Activated CD4-positive, alpha-beta T cell treated with anti-CD3 and anti-CD28 coated beads, Interleukin-2, amount 50 U/mL, for 48 hours (primary cell): ENCODE results near the gene PPARA.

ENCODE experiments used
- DNase-seq, 2 experiments: peaks; one replicate each; pipeline ENCODE4 v3.0.0-alpha.2; 2020

PPARA gene

DNA sequence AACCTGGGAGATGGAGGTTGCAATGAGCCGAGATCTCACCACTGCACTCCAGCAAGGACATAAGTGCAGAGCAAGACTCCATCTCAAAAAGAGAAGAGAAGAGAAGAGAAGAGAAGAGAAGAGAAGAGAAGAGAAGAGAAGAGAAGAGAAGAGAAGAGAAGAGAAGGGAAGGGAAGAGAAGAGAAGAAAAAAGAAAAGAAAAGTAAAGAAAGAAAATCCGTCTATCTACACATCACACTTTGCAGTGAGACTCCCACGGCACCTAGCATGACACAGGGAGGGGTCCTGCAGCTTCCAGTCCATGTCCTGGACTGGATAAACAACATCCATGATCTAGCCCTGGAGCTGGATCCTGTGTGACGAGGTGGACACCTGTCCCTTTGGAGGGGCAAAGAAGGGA, 4.0 kb upstream of the PPARA start:
- no peak for DNase-seq

DNA sequence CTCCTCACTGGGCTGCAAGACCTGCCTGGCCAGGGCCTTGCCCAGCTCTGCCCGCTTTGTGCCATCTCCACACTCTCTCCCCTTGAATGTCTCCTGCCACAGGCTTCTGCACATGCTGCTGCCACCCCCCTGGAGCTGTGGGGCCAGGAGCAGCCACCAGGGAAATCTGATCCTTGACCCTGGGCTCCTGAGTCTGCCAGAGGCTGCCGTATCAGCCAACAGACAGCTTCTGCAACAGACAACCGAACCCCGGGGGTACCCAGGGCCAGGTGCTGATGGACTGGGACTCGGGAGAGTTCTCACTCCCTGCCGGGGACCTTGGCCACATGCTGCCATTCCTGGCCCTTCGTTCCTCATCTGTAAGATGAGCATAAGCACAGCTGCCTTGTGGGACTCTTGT, 3.3 kb upstream of the PPARA start:
- DNase-seq, result no peak

DNA sequence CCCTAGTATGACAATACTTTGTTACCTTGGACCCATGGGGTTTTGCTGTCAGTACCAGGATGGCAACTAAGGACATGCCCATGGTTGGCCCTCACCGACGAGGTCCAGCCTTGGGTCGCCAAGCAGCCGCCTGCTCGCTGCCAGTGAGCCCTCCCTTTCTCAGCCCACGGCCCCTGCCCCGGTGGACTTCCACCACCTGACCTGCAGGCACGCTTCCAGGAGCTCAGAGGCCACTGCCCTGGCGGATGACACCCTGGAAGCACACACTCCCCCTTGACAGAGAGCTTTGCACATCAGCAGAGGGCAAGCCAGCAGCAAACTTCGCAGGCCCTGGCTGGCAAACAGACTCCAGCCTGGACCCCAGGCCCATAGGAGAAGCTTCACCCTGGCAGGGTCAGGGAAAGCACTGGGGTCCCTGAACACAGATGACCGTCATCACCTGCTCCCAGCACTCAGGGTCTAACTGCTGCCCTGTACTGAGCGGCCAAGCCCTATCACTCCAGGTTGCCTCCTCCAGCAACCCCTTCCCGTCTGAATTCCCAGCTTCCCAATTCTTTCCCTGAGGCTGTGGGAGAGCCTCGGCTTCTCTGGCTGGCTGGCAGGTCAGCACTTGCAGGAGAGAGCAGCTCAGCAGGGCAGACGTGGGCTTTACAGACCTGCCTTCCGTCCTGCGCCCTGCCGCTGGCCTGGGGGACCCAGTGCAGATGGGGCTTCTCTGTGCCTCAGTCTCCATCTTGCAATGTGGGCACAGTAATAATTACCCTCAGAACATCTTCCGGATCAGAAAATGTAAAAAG, 2.7 kb upstream of the PPARA start:
- no peak for DNase-seq

DNA sequence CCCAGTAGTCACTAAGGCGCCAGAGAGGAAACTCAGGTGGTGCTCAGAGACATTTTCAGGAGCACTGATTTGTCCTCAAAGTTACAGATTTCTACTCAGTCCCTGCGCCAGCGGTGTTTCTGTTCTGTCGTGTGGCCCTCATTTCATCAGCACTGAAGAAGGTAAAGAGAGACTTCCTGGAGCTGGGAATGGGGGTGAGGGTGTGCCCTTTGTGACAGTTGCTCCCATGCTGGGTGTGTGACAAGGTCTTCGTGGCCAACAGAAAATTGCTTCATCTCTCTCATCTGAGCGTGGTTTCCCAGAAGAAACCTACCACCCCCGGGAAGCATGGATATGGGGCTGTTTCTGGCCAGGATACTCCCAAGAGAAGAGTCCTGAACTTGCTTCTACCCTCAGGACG, 2.0 kb upstream of the PPARA start:
- DNase-seq, result no peak

DNA sequence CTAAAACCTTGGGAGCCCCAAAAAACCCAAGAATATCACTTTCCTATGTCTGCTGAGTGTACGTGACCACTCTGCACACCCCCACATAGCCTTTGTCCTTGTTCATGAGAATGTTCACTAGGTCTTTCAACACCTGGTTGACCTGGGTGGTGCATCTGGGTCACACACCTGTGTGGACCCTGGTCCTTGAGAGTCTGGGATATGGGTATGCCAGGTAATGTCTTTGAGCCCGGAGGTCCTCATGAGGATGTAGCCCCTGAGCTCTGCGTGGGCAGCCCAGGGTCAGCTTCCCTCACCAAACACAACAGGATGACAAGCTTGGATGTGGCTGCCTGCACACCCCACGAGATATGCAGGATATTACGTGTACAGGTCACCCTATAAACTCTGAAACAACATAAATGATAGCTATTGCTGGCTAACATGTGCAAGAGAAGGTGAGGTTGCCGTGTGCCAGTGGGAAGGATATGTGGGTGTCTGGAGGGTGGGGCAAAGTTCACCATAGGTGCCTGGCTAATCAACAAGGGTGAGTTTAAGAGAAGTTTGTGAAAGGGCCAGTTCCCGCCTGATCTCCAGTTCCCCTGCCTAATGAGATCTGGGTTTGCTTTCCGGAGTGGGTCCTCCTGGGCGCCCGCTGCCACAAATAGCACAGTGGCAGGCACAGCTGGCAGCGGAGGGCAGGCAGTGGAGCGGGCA, 1.4 kb upstream of the PPARA start:
- peak in 1 of 2 experiments; percentile 8 for DNase-seq

DNA sequence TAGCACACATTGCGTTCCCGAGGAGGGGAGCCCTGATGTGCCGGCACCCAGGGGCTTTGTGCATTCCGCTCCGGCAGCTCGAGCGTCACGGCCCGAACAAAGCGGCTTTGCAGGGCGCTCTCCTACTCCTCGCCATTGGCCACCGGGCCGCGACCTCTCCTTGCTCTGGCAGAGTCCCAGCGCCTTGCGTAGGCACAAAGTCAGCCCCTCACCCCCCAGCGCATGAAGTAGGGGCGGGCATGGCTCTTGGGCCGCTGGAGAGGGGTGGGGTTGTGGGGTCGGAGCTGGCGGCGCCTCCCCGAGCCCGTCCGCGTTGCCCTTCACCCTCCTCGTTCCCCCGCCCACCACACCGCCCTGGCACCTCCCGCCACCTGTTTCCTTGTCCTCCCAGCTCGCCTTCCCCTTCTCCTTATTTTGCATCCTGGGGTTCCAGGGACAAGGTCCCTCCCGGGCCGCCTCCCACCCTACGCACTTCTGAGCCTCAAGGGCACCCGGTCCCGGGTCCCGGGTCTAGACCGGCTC, 753 bp upstream of the PPARA start:
- DNase-seq, result peak; percentile 28 to 35

DNA sequence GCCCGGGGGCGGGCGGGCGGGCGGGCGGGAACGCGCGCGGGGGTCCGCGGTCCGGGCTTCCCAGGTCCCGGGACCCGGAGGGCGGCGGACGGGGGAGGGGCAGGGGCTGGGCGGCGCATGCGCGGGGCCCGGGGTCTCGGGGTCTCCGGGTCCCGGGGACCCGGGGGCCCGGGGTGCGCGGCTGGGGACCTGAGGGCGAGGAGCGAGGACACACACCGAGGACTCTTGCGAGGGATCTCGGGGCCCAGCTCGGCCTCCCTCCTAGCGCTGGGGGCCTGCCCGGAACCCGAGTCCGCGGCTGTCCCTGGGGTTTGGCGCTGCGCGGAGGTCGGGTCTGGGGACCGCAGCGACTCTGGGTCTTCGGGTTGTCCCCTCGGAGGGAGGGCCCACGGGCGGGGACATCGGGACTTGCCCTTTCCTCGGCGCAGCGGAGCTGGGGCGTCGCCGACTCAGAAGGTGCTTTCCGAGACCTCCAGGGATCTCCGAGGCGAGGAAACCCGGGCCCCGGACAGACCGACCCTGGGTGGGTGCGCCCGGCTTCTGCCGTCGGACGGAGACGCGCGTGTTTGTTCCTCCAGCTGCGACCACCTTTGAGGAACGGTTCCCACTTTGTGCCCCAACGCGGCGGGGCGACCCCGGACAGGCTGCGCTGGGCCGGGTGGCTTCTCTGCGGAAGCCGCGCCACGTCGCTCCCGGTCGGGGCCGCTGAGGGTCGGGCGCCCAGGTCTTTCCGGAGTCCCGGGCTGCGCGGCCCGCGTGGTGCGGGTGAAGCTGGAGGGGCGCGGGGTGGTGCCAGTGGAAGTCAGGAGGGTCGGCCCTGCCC, 540 bp downstream of the PPARA start:
- peak; percentile 49 to 62 for DNase-seq

DNA sequence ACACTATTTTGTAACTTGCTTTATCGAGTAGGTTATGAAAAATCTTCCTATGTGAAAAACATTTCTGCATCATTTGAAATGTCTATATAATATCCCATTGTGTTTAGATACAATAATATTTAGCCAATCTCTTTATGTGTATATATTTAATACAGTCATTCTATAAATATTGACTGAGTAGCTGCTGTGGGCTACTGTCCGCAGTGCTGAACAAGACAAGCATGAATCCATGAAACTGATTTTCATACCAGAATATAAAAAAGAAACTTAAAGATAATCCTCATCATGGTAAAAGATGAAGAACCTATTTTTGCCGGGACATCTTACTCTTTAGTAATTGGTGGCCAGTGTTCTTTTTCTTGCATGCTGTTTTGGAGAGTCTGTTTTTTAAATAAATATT, 3.6 kb downstream of the PPARA start:
- no peak for DNase-seq

DNA sequence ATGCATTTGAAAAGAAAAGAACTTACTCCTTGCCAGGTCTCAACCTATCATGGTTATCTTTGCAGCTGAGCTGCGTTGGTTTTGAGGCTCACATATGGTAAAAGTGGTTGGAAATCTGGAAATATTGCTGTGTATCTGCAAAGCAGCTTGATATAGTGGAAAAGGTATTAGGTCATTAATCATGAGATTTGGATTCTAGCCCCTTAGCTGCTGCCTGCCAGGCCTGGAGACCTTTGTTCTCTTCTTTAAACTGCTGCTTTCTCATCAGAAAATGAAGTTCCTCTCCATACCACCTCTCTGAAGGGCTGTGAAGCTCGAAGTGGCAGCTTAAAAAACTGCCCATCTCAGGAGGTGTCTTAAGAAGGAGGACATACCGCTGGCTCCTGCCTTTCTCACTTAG, 5.7 kb downstream of the PPARA start:
- DNase-seq, result no peak

DNA sequence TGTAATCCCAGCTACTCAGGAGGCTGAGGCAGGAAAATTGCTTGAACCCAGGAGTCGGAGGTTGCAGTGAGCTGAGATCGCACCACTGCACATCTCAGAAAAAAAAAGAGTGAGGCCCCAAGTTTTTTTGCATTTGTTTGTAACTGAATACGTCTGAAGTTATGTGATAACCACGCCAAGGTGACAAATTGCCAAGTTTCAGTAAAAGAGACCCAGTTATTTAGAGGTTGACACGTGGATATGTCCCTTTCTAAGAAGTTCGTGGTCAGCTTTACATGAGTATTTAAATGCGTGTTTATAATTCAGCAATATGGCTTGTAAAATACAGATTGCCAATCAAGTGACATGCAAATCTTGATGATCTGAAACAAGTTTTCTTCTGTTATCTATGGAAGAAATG, 8.0 kb downstream of the PPARA start:
- DNase-seq, result no peak

DNA sequence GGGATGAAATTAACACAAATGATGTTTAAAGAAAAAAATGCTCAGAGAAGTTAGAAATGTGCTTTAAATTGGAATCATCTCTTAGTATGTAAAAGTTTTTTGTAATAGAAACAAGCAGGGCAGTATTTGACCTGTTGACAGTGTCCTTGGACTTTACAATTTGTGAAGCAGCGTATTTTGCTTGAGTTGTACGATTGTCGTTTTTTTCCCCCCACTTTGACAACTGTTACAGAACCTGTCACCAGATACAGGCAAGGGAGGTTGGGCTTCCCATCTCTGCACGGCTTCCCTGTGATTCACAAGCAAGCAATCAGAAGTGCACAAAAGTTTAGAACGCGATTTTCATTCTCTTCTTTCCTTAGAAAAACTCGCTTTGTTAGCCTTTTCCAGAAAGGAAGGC, 8.9 kb downstream of the PPARA start:
- no peak for DNase-seq

DNA sequence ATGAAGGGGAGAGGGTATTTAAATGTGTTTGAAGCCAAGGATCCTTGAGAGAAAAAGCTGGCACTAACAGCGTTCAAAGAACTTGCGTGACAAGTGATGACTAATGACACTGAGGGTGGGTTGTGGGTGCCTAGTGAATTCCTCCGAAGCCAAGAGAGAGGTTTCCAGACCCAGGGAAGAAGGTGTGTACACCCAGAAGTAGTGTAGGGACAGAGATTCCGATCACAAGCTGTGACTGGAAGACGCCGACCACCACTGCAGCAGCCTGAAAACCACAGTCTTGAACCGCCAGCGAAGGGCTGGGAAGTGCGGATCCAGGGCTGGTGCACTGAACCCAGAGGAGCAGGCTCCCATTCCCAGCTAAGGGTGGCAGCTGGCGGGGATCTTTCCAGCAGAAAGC, 9.5 kb downstream of the PPARA start:
- no peak for DNase-seq

DNA sequence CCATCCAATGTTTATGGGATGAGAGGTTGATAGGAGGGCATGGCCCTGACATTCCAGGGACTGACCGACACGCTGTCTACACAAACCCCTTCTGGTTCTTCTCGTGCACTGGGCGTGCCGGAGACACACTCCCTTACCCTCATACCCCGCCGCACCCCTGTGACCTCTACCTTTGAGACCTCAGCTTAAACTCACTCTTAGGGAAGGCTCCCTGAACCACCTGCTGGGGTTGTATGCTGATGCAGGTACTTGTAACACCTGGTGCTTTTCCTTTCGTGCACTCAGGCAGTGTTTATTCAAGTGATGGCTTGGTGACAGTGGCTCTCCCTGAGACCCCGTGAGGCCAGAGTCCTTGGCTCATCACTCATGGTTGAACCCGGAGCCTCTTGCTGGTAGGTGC, 12.0 kb downstream of the PPARA start:
- no peak for DNase-seq

DNA sequence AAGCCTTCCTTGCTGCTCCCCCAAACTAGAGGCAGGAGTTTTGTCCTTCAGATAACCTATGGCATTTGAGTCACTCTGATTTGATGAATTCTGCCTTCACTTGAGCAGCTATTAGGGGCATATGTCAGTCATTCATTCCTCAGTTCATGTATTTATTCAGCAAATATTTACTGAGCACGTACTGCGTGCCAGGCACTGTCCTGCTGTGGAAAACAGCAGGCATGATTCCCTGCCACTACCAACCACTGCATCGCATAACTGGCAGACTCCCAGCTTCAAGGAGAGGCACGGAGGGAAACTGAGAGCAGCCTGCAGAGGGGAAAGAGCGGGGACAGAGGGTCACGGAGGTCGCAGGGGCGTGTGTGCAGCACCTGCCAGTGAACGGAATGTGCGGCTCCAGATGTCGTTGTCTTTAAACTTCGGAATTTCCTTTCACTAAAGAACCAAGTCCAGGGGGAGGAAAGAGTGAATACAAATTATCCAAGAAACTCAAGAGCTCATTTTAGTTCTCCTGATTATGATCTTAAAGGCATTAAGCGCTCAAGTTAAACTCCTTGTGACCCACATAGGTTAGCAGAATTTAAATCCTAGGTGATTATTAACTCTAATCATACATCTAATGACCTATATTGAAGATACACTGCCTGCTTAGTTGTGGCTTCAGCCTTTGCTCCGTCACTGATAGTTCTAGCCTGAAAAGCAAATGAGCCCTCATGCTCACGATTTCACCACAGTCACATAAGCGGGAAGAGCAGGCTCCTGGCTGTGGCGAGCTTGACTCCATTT, 12.6 kb downstream of the PPARA start:
- no peak for DNase-seq

DNA sequence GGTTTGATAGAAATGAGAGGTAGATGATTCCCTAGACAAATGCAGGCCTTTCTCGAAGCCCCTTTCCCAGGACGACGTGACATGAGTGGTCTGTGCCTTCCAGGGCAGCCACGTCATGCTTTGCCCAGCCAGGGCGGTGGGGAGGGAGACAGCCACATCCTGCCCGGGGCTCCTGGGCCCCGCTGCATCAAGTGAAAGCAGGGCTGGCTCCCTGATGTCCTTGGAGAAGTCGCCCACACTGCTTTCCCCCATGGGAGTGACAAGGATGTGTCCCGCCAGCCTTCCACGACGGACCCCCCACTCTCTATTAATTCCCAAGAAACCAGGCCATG, 13.2 kb downstream of the PPARA start:
- no peak for DNase-seq

DNA sequence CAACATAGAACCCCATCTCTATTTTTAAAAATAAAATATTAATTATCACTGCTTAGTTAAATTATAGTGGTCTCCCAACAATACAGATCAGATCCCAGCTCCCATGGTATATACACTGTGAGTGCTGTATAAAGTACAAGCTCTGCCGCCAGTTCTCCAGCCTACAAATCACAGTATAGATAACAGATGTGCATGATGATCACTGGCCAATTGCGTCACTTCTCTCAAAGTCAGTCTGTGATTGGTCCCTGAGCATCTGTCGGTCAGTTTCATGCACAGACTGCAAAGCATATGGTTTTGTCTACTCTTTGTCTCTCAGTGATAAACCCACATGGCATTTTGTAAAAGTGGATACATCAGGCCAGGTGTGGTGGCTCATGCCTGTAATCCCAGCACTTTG, 15.7 kb downstream of the PPARA start:
- DNase-seq, result no peak

DNA sequence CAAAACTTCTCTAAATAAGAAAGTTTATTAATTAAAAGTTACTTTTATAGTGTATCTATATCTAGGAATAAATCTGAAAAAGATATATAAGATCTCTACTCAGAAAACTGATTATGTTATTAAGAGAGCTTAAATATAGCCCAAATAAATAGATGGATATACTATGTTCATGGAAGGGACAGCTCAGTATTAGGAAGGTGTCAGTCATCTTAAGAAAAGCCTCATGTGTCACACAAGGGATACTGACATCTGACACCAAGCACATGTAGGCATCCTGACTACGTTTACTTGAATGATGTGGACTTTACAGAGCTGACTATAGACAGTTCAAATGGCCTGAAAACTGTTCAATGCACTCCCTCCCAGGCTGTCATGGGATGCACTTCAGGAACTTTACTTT, 19.3 kb downstream of the PPARA start:
- DNase-seq, result no peak

DNA sequence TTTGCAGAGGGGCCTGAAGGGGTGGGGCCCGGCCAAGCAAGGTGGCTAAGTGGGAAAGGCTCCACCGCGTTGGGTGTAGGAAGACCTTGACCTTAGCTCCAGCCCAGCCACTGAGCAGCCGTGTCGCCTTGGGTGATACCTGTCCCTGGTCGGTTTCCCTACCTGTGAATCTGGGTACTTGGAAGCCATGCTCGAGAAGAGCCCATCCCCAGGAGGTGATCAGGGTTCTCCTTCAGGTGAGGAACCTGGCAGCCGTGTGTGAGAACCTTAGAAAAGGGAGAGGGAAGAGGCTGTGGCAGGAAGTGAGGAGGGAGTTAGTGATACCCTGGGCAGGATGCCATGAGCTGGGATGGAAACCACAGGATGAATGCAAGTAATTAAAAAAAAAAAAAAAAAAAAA, 21.6 kb downstream of the PPARA start:
- DNase-seq, result no peak

DNA sequence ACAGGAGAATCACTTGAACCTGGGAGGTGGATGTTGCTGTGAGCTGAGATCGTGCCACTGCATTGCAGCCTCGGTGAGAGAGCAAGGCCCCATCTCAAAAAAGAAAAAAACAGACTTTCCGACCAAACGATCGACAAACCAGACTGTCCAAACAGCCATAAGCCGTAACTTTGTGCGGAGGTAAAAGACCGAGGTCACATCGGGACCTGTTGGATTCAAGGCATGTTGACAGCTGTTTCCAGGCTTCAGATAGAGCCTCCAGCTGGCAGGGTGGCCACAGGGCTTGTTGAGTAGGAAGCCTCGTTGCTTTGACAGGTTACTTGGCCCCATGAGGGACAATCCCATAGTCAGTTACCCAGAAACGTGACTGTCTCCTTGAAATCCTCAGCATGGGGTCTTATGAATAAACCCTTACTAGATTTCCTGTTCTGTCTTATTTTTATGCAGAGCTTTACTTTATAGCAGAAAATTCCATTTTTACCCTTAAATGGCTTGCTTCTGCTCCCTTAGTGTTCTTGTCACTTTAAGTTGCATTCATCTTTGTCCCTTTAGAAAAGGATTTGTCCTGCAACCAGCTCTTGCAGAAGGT, 22.3 kb downstream of the PPARA start:
- no peak for DNase-seq

DNA sequence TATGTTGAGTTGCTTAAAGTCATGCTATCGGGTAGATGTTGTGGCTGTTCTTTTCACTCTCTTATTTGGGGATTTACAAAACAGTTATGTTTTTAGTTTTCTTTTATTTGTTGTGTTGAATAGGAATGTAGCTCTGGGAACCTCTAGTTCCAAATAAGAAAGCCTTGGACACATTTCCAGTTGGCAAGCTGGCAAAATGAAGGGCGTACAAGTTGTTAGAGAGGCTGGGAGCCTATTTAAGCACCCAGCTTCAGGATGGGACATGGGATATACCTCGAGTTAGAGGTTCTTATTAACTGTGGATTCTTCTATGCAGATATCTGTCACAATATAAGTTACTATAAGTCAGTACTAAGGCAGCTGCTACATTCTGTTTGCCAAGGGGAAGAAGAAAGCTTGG, 22.8 kb downstream of the PPARA start:
- DNase-seq, result no peak

DNA sequence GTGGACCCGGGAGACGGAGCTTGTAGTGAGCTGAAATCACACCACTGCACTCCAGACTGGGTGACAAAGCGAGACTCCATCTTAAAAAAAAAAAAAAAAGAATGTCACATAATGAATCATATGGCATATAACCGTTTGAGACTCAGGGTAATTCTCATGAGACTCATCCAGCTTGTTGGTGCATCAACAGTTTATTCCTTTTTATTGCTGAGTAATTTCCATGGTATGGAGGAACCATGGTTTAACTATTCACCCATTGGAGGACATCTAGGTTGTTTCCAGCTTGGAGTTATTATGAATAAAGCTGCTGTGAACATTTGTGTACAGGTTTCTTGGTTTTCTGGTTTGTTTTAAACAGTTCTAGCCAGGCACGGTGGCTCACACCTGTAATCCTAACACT, 25.3 kb downstream of the PPARA start:
- DNase-seq, result no peak

DNA sequence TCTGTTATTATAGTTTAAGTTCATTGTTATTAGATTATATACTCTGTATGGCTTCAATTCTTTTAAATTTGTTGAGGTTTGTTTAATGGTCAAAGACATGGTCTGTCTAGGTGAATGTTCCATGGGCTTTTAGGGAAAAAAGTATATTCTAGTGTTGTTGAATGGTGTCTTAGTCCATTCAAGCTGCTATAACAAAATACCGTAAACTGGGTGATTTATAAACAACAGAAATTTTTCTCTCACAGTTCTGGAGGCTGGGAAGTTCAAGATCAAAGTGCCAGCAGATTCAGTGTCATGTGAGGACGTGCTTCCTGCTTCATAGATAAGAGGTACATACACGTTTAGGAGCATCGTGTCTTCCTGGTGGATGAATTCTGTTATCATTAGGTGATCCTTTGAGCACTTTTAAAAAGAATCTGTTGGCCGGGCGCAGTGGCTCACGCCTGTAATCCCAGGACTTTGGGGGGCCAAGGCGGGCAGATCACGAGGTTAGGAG, 26.2 kb downstream of the PPARA start:
- no peak for DNase-seq
